HEK293 (cell line): ENCODE data around the gene BSCL2.
"Not testable (repeated sequence)": the region's sequence is repeated elsewhere in the genome, so short reads cannot be mapped to it uniquely, and the experiment has no call there.

ENCODE experiments used
- CTCF ChIA-PET: fragments of 350-600 bp; formaldehyde crosslinking; extraction: SDS; loops from one replicate; lab custom pipeline; 2021; ENCODE audit warnings: antibody characterized with exemption; lab: Yijun Ruan, JAX
- POLR2A ChIA-PET: fragments of 300-600 bp; formaldehyde crosslinking; extraction: SDS; loops from one replicate; lab custom pipeline; 2020; ENCODE audit warnings: antibody characterized with exemption, inconsistent platforms; lab: Yijun Ruan, JAX
- H3K27ac ChIP-seq: fragments of 200-500 bp; sonication (Bioruptor generic); 2 replicates; pipeline ENCODE4 v1.5.1; 2014; ENCODE audit warnings: low read depth, low read length, control low read depth, inconsistent platforms; ENCODE audit errors: extremely low read depth
- H3K36me3 ChIP-seq, 2 experiments: fragments of 200-500 bp in 1 of 2; sonication (Bioruptor generic) in 1 of 2; 1 replicate in 1 of 2; 2 replicates in 1 of 2; pipeline ENCODE4 v1.5.1; 2014 to 2017; ENCODE audit warnings: inconsistent platforms in 2 of 2, low read length in 2 of 2; ENCODE audit not compliant: control insufficient read depth in 2 of 2, insufficient read depth in 1 of 2
- H3K4me1 ChIP-seq: fragments of 200-500 bp; sonication (Bioruptor generic); 2 replicates; pipeline ENCODE4 v1.5.1; 2014; ENCODE audit warnings: mild to moderate bottlenecking, low read length, inconsistent platforms; ENCODE audit not compliant: control insufficient read depth, insufficient read depth
- H3K4me3 ChIP-seq: 2 replicates; pipeline ENCODE4 v1.5.1; 2011; ENCODE audit warnings: low read depth, mild to moderate bottlenecking, control low read depth, low read length, moderate library complexity
- H3K9me3 ChIP-seq: fragments of 200-500 bp; sonication (Bioruptor generic); 2 replicates; pipeline ENCODE4 v1.5.1; 2014; ENCODE audit warnings: low read depth, low read length, inconsistent platforms; ENCODE audit not compliant: control insufficient read depth, insufficient read depth
- EGR2 ChIP-seq: fragments of 450-650 bp; formaldehyde crosslinking; IDR thresholded peaks from 2 replicates; pipeline ENCODE4 v1.5.1; 2016; ENCODE audit warnings: low read depth, missing biosample characterization, missing genetic modification characterization
- FEZF1 ChIP-seq: fragments of 450-650 bp; formaldehyde crosslinking; IDR thresholded peaks from 2 replicates; pipeline ENCODE4 v1.5.1; 2016; ENCODE audit warnings: missing biosample characterization, missing genetic modification characterization
- GLIS1 ChIP-seq: fragments of 450-650 bp; formaldehyde crosslinking; IDR thresholded peaks from 2 replicates; pipeline ENCODE4 v1.5.1; 2016; ENCODE audit warnings: missing biosample characterization, missing genetic modification characterization
- RBAK ChIP-seq: fragments of 450-650 bp; formaldehyde crosslinking; IDR thresholded peaks from 2 replicates; pipeline ENCODE4 v1.5.1; 2016; ENCODE audit warnings: missing biosample characterization, missing genetic modification characterization
- SCRT2 ChIP-seq: fragments of 450-650 bp; formaldehyde crosslinking; IDR thresholded peaks from 2 replicates; pipeline ENCODE4 v1.5.1; 2016; ENCODE audit warnings: missing biosample characterization, missing genetic modification characterization
- ZBTB8A ChIP-seq: fragments of 450-650 bp; formaldehyde crosslinking; IDR thresholded peaks from 2 replicates; pipeline ENCODE4 v1.5.1; 2016; ENCODE audit warnings: missing biosample characterization, missing genetic modification characterization
- ZFHX2 ChIP-seq: fragments of 450-650 bp; formaldehyde crosslinking; conservative IDR thresholded peaks from 2 replicates; pipeline ENCODE4 v1.5.1; 2016; ENCODE audit warnings: missing biosample characterization, missing genetic modification characterization
- ZNF211 ChIP-seq: fragments of 450-650 bp; formaldehyde crosslinking; IDR thresholded peaks from 2 replicates; pipeline ENCODE4 v1.5.1; 2016; ENCODE audit warnings: low read depth, missing biosample characterization, missing genetic modification characterization
- ZNF335 ChIP-seq: fragments of 450-650 bp; formaldehyde crosslinking; conservative IDR thresholded peaks from 2 replicates; pipeline ENCODE4 v1.5.1; 2016; ENCODE audit warnings: missing biosample characterization, missing genetic modification characterization
- ZNF341 ChIP-seq: fragments of 450-650 bp; formaldehyde crosslinking; IDR thresholded peaks from 2 replicates; pipeline ENCODE4; 2016; ENCODE audit warnings: low read depth, missing biosample characterization, missing genetic modification characterization
- ZNF426 ChIP-seq: fragments of 450-650 bp; formaldehyde crosslinking; IDR thresholded peaks from 2 replicates; pipeline ENCODE4 v1.5.1; 2017; ENCODE audit warnings: missing biosample characterization, missing genetic modification characterization, mild to moderate bottlenecking, inconsistent platforms, moderate library complexity
- ZNF561 ChIP-seq: fragments of 450-650 bp; IDR thresholded peaks from 2 replicates; pipeline ENCODE4 v1.5.1; 2018; ENCODE audit warnings: missing biosample characterization, missing genetic modification characterization, borderline replicate concordance
- ZNF600 ChIP-seq: fragments of 450-650 bp; formaldehyde crosslinking; IDR thresholded peaks from 2 replicates; pipeline ENCODE4 v1.5.1; 2016; ENCODE audit warnings: missing biosample characterization, missing genetic modification characterization
- ZNF654 ChIP-seq: fragments of 450-650 bp; formaldehyde crosslinking; IDR thresholded peaks from 2 replicates; pipeline ENCODE4 v1.5.1; 2016; ENCODE audit warnings: low read depth, missing biosample characterization, missing genetic modification characterization
- TF ChIP-seq, protein P1 (sequence below): fragments of 450-650 bp; formaldehyde crosslinking; IDR thresholded peaks from 2 replicates; pipeline ENCODE4 v1.5.1; 2016; ENCODE audit warnings: missing biosample characterization, missing genetic modification characterization
- TF ChIP-seq, protein P2 (sequence below): fragments of 450-650 bp; formaldehyde crosslinking; IDR thresholded peaks from 2 replicates; pipeline ENCODE4 v1.5.1; 2016; ENCODE audit warnings: missing biosample characterization, missing genetic modification characterization
- TF ChIP-seq, protein P3 (sequence below): fragments of 450-650 bp; formaldehyde crosslinking; IDR thresholded peaks from 2 replicates; pipeline ENCODE4 v1.5.1; 2016; ENCODE audit warnings: missing biosample characterization, missing genetic modification characterization
- TF ChIP-seq, protein P4 (sequence below): fragments of 450-650 bp; formaldehyde crosslinking; conservative IDR thresholded peaks from 2 replicates; pipeline ENCODE4 v1.5.1; 2016; ENCODE audit warnings: low read depth, missing biosample characterization, missing genetic modification characterization

BSCL2 gene

DNA sequence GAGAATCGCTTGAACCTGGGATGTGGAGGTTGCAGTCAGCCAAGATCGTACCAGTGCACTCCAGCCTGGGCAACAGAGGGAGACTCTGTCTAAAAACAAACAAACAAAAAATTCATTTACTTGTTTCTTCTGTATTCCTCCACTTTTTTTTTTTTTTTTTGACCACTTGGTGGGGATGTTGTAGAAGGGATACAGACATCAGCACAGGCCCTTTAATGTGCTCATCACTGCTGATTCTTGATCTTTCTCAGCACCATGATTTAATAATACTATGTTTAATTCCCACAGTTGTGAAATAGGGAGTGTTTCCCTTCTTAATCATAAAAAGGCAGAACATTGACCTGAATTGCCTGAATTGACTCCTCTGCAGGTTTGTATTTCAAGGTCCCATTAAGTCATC, 25.6 kb upstream of the BSCL2 start:
- H3K27ac ChIP-seq = no peak overlapping the region
- no peaks in the 10 kb centered on the region for H3K9me3 ChIP-seq
- ChIA-PET CTCF (interaction anchor here (0.6 to 1.4 kb wide), 4 partner anchors 20 to 290 kb away, joined by 3 to 5 read pairs (median 4); partner anchors contain the start of gene ZBTB3), POLR2A (interaction anchor here (10.0 kb wide), 1 partner anchor 22 kb away, joined by 137 read pairs; the partner anchor contains the start of gene ZBTB3)
- H3K4me1 ChIP-seq = peaks cover 4% of the 10 kb centered on the region; the same call in 1 of the 2 replicates
- H3K4me3 ChIP-seq = no peak overlapping the region
- TF ChIP-seq, protein P1, sequence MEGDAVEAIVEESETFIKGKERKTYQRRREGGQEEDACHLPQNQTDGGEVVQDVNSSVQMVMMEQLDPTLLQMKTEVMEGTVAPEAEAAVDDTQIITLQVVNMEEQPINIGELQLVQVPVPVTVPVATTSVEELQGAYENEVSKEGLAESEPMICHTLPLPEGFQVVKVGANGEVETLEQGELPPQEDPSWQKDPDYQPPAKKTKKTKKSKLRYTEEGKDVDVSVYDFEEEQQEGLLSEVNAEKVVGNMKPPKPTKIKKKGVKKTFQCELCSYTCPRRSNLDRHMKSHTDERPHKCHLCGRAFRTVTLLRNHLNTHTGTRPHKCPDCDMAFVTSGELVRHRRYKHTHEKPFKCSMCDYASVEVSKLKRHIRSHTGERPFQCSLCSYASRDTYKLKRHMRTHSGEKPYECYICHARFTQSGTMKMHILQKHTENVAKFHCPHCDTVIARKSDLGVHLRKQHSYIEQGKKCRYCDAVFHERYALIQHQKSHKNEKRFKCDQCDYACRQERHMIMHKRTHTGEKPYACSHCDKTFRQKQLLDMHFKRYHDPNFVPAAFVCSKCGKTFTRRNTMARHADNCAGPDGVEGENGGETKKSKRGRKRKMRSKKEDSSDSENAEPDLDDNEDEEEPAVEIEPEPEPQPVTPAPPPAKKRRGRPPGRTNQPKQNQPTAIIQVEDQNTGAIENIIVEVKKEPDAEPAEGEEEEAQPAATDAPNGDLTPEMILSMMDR (tag by site-specific recombination) = peak; percentile 34; the same call in 1 of the 2 replicates
- TF ChIP-seq ZNF426 (tag by site-specific recombination) = no peak
- TF ChIP-seq ZNF654 (tag by site-specific recombination) = peak; percentile 55
- peaks cover 19 to 41% of the 10 kb centered on the region in 2 experiments; a peak in 2 of 3 replicates for H3K36me3 ChIP-seq

DNA sequence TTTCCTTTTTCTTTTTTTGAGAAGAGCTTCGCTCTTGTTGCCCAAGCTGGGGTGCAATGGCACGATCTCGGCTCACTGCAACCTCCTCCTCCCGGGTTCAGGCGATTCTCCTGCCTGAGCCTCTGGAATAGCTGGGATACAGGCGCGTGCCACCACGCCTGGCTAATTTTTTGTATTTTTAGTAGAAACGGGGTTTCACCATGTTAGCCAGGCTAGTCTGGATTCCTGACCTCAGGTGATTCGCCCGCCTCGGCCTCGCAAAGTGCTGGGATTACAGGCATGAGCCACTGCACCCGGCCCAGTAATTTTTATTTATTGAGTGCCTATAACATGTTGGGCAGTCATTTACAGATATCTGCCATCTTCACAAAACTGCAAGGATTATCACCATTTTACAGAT, 22.9 kb upstream of the BSCL2 start:
- H3K4me1 ChIP-seq, H3K9me3 ChIP-seq, H3K4me3 ChIP-seq, H3K27ac ChIP-seq: not testable (repeated sequence)
- CTCF ChIA-PET = interaction anchor here (0.9 to 2.5 kb wide), 2 partner anchors 25 to 39 kb away, joined by 4 to 13 read pairs; no protein-coding TSS in a partner anchor
- H3K36me3 ChIP-seq = peaks cover 15 to 37% of the 10 kb centered on the region in 2 experiments; a peak in 2 of 3 replicates
- POLR2A ChIA-PET = interaction anchor here (0.6 to 10.0 kb wide), 7 partner anchors 25 to 315 kb away, joined by 3 to 137 read pairs (median 3); partner anchors contain the start of genes B3GAT3, SLC3A2, TAF6L and ZBTB3

DNA sequence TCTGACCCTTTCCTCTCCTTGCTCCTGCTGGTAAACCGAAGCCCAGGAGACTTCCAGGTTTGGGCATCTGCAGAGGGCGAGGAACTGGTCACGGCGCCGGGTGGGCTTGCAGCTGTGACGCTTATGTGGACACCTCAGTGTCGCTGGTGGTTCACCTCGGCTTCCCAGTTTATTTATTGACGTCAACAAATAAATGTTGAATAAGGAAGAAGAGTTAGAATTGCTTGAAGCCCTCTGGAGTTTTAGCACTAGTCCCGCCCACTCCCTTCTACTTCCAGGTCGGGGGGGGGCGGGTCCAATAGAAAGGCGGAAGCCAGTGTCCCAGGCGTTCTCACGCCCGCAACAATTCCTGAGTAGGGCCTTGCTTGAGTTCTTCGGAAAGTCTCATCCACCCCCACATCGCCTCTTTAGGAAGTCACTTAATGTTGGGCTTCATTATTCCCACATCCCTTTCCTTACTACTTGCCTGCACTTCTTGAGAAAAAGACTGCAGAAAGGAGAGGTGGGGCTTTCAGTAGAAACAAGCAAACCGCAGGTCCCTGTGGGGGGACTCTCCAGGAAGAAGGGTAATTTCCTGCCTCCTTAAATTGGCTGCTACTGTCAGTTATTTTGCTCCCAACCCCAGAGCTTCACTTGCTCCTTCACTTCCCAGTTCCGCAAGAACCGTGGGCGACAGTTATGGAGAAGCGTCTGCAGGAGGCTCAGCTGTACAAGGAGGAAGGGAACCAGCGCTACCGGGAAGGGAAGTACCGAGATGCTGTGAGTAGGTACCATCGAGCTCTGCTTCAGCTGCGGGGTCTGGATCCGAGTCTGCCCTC, 21.2 kb upstream of the BSCL2 start, which contains the start of gene TTC9C:
Gene TTC9C (plus strand): TSS at position 316 of the 818 bp plus-strand sequence. CDS start 363 bp downstream, at position 679.
- POLR2A ChIA-PET = interaction anchor here (0.6 to 10.0 kb wide), 23 partner anchors 17 to 156 kb away, joined by 3 to 137 read pairs (median 9); partner anchors contain the start of genes BSCL2, EEF1G, GNG3 and INTS5
- CTCF ChIA-PET = interaction anchor here (0.7 to 0.9 kb wide), 2 partner anchors 41 to 413 kb away, joined by 3 to 5 read pairs; no protein-coding TSS in a partner anchor
- Histone ChIP-seq H3K4me3 (peak within 1 kb of the TSS; percentile 93), H3K9me3 (no peaks in the 10 kb centered on the region), H3K4me1 (peaks cover 4% of the 10 kb centered on the region; the same call in 1 of the 2 replicates), H3K36me3 (peaks cover 6 to 45% of the 10 kb centered on the region in 2 experiments; a peak in 2 of 3 replicates), H3K27ac (peak within 1 kb of the TSS; percentile 98)
- TF ChIP-seq GLIS1 (tag by site-specific recombination) (no peak), EGR2 (tag by site-specific recombination) (peak; percentile 27; the same call in 1 of the 2 replicates), ZNF561 (tag by site-specific recombination) (peak; percentile 65; the same call in 1 of the 2 replicates), ZNF335 (peak; percentile 87), ZNF211 (no peak), RBAK (tag by site-specific recombination) (no peak), ZNF341 (tag by site-specific recombination) (peak; percentile 59), SCRT2 (no peak), ZBTB8A (tag by site-specific recombination) (peak; percentile 39; the same call in 1 of the 2 replicates), ZNF600 (tag by site-specific recombination) (0 out of 2 replicates have a peak, but pooled peaks have one; percentile 34), ZFHX2 (tag by site-specific recombination) (peak; percentile 31), FEZF1 (tag by site-specific recombination) (no peak)
- TF ChIP-seq, protein P2, sequence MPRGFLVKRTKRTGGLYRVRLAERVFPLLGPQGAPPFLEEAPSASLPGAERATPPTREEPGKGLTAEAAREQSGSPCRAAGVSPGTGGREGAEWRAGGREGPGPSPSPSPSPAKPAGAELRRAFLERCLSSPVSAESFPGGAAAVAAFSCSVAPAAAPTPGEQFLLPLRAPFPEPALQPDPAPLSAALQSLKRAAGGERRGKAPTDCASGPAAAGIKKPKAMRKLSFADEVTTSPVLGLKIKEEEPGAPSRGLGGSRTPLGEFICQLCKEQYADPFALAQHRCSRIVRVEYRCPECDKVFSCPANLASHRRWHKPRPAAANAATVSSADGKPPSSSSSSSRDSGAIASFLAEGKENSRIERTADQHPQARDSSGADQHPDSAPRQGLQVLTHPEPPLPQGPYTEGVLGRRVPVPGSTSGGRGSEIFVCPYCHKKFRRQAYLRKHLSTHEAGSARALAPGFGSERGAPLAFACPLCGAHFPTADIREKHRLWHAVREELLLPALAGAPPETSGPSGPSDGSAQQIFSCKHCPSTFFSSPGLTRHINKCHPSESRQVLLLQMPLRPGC (tag by site-specific recombination) = no peak
- TF ChIP-seq, protein P3, sequence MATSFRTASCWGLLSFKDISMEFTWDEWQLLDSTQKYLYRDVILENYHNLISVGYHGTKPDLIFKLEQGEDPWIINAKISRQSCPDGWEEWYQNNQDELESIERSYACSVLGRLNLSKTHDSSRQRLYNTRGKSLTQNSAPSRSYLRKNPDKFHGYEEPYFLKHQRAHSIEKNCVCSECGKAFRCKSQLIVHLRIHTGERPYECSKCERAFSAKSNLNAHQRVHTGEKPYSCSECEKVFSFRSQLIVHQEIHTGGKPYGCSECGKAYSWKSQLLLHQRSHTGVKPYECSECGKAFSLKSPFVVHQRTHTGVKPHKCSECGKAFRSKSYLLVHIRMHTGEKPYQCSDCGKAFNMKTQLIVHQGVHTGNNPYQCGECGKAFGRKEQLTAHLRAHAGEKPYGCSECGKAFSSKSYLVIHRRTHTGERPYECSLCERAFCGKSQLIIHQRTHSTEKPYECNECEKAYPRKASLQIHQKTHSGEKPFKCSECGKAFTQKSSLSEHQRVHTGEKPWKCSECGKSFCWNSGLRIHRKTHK (tag by site-specific recombination) = no peak
- TF ChIP-seq, protein P4, sequence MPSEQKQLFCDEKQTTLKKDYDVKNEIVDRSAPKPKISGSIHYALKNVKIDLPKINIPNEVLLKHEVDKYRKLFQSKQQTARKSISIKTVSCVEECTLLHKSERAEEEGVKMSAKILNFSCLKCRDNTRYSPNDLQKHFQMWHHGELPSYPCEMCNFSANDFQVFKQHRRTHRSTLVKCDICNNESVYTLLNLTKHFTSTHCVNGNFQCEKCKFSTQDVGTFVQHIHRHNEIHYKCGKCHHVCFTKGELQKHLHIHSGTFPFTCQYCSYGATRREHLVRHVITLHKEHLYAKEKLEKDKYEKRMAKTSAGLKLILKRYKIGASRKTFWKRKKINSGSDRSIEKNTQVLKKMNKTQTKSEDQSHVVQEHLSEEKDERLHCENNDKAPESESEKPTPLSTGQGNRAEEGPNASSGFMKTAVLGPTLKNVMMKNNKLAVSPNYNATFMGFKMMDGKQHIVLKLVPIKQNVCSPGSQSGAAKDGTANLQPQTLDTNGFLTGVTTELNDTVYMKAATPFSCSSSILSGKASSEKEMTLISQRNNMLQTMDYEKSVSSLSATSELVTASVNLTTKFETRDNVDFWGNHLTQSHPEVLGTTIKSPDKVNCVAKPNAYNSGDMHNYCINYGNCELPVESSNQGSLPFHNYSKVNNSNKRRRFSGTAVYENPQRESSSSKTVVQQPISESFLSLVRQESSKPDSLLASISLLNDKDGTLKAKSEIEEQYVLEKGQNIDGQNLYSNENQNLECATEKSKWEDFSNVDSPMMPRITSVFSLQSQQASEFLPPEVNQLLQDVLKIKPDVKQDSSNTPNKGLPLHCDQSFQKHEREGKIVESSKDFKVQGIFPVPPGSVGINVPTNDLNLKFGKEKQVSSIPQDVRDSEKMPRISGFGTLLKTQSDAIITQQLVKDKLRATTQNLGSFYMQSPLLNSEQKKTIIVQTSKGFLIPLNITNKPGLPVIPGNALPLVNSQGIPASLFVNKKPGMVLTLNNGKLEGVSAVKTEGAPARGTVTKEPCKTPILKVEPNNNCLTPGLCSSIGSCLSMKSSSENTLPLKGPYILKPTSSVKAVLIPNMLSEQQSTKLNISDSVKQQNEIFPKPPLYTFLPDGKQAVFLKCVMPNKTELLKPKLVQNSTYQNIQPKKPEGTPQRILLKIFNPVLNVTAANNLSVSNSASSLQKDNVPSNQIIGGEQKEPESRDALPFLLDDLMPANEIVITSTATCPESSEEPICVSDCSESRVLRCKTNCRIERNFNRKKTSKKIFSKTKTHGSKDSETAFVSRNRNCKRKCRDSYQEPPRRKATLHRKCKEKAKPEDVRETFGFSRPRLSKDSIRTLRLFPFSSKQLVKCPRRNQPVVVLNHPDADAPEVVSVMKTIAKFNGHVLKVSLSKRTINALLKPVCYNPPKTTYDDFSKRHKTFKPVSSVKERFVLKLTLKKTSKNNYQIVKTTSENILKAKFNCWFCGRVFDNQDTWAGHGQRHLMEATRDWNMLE (tag by site-specific recombination) = peak; percentile 74
